HG03045 (cell line): ENCODE results near the gene CIBAR2.

Experiments
- ATAC-seq: cut with Tn5 transposase; IDR thresholded peaks from one replicate; pipeline ENCODE4 v1.9.1; 2021; ENCODE audit warnings: mild to moderate bottlenecking, moderate library complexity; ENCODE audit not compliant: unreplicated experiment

The CIBAR2 gene

DNA sequence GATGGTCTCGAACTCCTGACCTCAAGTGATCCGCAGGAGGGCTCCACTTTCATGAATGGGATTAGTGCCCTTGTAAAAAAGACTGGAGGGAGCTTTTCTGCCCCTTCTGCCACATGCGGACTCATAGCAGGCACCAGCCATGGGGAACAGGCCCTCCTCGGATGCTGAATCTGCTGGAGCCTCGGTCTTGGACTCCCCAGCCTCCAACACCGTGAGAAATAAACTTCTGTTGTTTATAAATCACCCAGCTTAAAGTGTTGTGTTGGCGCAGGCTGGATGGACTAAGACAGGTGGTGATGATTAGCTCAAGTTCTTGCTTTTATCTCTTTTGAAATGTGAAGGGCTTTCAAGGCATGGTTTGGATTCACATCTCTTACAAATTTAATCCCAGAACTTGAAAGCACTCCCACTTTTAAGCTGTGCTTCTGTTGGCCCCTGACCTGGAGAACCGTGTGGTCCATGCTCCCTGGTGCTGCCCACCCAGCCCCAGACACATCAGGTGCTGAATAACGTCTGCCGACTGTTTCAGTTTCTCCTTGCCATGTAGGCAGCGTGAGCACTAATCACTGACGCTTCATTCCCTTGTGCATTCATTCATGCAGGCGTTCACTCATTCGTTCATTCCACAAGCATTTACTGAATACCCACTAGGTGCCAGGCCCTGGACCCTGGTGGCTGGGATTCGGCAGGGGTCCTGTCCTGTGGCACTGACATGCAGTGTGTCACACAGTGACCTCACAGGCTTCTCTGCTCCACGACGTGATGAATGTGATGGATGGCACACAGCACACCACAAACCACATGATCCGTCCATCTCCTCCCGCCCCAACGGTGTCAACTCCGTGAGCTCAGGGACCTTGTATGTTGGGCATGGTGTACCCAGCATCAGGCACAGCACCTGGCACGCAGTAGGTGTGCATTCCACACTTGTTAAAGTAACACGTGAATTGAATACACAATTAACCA, 8.9 kb downstream of the CIBAR2 start:
- ATAC-seq: no peak

DNA sequence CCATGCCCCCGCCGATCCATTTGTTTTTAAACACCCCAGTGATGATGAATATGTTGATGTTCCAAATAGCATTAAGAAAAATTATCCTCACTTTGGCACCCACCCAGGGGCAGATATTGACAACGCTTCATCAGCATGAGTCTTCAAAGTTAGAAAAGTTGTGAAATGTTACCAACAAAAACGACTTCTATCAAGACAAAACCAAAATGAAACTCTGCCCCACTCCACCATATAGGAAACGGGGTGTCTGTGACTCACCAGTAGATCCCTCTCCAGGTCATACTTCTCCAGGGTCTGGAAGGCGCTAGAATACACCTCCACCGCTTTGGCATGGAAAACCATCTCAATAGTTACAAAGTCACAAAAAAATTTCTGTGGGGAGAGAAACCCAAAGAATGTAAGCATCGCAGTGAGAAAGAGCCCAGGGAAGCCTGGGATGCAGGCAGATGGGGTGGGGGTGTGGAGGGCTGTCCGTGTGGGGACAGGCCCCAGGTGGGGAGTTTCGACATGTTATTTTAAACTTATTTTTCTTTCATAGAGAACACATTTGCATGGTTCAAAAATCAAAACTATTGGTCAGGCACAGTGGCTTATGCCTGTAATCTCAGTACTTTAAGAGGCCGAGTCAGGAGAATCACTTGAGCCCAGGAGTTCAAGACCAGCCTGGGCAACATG, 10.2 kb downstream of the CIBAR2 start:
- no peak for ATAC-seq

DNA sequence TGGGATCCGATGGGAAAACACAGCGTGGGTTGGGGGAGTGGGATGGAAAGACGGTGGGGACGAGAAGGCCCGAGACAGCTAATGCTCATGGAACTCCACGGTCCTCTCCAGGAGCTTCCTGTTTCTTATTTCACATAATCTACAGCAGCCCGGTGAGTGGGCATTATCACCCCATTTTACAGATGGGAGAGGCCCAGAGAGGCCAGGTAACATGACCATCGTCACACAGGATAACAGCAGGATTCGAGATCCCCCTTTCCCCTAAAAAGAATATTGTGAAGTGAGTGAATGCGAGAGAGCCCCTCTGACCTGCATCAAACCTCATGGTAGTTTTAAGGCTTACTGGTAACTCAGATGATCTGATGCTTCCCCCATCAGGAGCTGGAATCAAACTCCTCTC, 12.0 kb downstream of the CIBAR2 start:
- ATAC-seq: no peak

DNA sequence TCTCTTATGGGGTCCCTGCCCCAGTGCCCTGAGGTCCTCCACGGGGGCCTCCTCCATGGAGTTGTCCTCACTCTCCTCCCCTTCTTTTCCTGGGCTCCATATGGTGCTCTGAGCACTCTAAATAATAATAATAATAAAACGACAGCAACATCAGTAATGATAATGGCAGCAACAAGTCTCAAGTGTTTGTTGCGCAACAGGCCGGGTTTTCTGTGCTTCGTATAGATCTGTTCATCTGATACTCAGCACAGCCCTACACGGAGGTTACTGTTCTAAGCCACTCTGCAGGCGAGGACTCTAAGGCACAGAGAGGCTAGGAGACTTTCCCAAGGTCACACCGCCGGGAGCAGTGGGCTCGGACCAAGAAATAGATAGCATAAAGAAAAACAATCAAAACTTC, 13.7 kb downstream of the CIBAR2 start:
- no peak for ATAC-seq

DNA sequence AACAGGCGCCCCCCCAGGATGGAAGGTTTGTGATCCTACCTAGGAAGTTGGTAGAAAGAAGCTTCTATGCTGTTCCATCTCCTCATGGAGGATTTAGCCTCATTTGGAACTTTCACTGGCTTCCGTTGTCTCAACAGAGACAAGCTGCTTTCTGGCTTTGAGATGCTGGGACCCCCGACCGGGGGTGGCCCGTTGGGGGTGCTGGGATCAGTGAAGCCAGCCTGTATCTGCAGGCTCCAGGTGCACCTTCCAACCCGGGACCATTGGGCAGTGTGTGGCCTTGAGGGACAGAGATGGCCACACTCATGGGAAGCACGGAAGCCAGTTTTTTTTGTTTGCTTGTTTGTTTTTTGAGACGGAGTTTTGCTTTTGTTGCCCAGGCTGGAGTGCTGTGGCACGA, 15.4 kb downstream of the CIBAR2 start:
- no peak for ATAC-seq

DNA sequence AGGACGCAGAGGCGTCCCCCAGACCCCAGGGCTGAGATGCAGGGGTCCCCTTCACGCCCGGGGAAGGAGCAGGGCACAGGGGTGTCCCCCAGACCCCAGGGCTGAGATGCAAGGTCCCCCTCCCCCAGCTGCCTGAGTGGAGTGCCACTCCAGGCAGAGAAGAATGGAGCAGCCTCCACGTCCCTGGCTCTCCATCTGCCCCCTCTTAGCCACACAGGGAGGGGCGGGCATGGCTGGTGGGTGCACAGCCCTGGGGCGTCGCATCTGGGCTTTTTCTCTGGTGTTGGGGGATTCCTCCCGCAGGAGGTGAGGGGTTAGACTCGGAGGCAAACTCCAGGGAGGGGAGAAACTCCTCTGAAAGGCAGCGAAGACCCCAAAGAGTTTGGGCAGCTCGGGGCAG, 17.5 kb downstream of the CIBAR2 start:
- no peak for ATAC-seq

DNA sequence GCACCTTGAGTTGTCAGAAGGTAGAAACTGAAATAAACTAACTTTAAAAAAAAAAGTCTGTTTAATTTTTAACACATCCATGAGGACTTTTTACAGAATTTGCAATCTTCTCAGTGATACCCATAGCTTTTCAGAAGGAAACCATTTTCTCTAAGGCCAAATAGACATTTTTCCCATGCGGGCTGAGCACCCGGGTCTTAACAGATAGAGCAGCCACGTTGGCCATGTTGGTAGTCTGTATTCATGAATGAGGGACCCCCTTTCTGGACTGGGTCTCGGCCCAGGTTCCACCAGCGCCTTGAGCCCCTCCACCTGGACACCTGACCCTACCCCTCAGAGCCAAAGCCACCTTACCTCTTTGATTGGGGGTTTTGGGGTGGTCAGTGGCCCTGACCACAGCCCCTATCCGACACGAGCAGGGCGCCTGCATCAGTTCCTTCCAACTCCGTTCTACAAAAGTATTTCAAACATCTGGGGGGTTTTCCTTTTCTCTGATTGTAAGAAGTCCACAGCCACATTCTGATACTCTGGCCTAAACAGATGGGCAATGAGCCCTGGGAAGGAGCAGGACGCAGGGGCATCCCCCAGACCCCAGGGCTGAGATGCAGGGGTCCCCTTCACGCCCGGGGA, 18.0 kb downstream of the CIBAR2 start:
- ATAC-seq: no peak

DNA sequence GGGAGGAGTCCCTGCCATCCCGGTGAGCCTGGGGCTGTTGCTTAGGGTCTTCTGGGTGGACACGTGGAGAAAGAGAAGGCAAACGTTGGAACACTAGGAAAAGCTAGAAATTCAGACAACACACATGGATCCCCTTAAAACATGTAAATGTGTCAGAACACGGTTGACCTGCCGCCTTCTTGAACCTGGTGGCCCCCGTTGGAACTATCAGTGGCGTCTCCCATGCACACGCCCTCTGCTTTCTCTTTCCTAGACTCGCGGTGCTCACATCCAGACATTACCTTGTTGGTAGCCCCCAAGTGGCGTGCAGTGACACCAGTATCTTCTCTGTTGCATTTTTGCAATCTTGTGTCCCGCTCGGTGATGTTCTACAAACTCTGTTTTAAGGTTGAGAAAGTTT, 18.6 kb downstream of the CIBAR2 start:
- ATAC-seq: no peak

DNA sequence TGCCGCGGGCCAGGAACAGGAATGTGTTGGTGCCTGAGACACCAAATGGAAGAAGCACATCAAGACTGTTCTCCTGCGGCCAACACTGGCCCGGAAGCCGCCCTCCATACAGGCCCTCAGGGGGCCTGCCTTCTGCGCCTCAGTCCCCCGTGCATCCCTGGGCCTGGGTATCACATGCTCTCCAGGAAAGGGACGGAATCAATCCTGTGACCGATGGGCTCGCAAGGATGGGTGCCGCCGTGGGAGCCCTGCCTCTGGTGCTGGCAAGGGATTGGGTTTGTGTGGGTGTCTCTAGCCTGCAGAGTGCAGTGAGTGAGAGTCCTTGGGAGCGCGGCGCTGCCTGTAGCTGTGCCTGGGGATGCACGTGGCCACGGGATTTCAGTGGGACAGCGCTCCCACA, 19.4 kb downstream of the CIBAR2 start:
- ATAC-seq: no peak

DNA sequence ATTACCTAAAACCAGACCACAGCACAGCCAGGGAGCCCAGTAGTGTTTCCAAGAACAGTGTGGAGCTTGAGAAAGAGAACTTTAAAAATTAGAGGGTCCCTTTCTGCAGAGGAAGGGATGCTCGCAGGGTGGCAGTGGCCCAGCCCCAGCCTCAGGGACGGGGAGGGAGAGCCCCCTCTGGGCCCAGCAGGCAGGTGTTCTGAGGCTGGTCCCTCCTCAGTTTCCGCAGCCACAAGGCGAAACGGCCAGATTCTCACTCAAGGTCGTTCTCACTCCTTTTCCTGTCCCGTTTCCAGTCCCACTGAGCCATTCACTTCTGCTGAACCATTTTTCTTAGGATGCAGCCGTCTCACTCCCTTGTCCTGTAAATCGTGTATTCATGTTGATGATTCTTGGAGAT, 20.0 kb downstream of the CIBAR2 start:
- no peak for ATAC-seq

DNA sequence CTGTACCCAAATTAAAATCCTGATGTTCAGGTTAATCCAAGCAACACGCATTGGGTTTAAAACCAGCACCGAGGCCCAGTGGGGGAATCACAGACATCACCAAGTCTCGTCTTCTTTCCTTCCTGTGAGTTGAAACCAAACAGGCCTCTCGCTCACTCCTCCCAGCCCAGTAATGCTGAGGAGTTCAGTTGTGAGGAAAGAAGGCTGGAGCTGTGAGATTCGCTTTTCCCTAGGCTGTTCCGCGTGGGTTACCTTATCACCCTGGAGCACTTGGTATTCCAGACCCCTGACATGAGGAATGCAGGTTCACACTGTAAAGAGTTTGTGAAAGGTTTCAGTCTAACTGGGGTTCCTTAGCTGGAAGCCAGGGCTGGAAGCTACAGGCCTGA, 20.8 kb downstream of the CIBAR2 start:
- ATAC-seq: no peak

DNA sequence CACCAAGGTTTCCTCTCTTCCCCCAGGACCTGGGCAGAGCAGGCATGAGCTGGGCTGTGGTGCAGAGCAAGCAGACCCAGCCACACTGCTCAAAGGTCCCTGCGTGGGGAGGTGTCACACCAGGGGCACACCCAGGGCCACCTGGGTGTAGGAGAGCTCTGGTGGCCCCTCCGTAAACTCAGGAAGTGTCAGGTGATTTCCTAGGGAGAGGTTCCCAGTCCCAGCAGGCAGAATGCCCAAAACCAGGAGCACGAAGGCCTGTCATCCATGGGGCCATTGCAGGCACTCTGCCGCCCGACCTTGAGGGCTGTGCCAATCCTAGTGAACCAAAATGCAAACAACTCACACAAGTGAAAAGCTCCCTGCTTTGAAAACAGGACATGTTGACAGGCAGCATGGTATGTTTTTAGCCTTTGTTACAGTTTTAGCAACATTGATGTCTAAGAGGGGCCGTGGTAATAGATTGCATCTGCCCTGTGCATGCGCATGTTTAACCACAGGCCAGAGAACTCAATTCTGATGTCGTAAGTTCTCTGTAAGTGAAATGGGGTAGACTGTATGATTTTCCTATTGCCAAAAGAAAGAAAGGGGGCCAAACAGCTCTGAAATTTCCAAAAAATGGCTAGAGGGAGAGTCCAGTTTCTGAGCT, 21.3 kb downstream of the CIBAR2 start:
- ATAC-seq: no peak

DNA sequence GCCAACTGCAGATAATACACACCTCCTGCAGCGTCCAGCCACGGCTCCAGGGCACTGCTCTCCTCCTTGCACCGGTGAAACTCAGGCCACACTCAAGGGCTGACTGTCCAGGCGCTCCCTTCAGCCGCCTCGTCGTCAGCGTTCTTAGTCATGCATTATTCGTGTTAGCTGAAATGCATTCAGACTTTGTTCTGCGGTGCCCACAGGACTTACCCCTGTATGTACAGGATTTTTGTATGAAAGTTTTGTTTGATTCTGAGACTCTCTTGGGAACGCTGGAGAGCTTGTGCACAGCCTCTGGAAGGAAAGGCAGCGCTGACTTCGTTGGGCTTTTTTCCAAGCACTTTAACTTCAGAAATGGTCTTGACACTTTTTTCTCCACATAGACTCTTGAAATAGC, 22.1 kb downstream of the CIBAR2 start:
- no peak for ATAC-seq

DNA sequence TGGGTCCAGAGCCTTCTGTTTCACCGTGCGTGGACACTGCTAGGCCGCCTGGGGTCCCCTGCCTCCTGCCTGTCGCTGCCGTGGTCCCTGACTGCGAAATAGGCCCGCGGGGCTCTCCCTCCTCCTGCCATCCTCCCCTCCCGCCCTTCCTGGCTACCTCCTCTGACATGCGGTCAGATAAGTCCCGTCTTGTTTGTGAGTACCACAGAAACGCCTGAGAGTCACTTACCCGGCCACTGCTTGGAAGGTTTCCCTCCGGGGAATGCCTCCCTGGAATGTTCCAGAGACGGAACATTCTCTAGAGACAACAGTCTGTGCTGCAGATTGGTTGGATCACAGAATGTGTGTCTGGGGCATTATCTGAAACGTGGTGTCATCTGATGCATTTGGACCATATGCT, 22.7 kb downstream of the CIBAR2 start:
- ATAC-seq: no peak

DNA sequence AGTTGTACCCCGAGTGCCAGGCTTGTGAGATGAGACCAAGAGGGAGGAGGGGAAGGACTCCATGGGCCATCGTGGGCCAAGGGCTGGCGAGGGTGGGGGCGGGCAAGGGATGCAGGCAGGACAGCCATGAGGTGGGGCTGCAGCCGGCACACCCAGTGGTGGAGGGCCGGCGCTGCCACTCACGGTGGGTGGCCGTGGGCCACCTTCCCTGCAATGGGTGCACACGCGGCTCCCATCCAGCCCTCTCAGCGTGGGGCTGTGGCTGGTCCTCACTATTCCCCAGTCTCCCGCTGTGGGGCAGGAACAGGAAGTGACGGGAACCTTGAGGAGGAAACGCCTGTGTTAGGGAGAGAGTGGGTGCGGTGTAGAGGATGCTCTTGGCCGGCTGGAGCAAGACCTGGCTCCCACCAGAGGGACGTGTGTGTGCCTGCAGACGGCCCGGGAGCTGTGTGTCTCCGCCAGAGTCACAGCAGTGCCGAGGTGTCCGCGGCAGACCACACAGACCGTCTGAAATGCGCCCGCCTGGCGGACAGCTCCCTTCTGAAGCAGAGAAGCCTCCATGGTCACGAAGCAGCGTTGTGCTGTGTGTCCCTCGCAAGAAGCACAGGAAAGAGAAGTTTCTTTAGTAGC, 23.6 kb downstream of the CIBAR2 start:
- ATAC-seq: no peak

DNA sequence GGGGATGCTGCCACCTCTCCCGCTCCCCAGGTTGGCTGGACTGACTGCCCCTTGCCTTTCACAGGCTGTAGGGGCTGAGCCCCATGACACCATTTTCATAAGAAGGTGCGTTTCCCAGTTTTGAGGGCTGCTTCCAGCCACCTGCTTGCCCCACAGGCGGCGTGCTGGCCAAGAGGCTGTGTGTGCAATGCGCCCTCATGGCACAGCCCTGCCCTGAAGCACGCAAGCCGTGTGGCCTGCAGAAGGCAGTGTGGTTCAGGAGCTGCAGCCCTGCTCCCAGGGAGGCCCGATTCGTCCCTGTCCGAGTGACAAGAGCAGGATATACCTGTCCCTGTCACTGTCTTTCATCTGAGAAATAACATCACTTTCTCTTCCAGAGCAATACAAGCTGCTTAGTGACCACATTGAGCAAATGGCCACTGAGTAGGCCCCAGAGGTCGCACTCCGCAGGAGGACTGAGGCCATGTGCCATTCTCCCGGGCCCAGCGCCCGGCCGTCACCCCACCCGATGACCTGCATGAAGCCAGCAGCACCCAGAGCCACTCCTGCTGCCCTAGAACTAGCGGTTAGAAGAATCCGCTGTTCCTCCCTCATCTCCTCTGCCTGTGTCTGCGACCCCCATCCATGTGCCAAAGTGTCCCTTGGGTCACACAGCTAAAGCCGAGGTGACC, 24.2 kb downstream of the CIBAR2 start:
- no peak for ATAC-seq

DNA sequence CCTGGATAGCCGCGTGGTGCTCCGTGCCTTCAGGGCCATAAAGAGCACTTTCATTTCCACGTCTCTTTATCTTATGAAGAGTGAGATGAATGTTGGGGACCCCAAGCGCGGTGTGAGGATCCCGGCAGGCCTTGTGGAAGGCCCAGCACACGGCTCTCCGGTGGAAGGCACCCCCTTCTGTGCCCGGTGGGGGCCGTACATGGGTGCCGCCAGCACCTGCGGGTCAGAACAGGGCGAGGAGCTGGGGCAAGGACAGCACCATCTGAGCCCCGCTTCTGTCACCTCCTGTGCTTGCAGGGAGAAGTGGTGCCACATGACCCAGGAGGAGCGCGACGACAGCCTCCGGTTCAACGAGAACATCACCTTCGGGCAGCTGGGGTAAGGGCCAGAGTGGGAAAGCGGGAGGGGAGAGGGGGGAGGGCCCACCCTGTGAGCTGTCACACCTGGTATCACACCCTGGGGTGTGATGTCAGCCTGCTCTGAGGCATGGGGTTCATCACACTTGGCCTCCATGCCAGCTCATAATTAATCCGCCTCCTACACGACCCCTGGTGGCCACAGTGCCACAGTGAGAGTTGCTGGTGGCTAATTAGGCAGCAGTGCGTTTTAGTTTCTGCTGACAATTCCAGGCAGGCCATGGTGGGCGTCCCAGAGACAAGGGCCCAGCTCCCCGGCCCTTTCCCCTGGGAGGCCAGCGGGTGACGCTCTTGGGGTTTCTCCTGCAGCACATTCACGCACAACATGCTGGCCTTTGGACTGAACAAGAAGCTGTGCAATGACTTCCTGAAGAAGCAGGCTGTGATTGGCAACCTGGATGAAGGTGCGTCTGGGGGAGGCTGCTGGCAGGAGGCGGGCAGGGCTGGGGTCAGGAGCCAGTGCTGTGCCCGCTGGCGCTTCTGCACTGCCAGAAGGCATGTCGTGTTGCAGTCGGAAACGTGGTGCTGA, 25.7 kb downstream of the CIBAR2 start:
- no peak for ATAC-seq

DNA sequence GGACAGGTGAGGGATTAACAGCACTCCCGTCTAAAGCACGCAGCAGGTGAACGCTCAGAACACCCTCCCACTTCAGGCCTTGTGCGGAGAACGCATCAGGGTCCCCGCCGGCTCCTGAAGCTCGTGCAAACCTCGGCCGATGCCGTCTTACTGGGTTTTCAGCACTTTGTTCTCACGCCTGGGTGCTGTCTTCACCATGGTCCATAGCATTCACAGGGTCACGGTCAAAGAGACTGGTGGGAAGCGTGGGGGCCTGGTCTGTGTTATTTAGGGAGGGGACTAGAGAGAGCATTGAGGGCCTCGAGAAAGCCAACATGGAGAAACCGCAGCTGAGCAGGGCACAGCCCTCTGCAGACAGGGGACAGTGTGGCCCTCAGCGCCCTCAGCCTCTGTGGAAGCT, 26.6 kb downstream of the CIBAR2 start:
- no peak for ATAC-seq

DNA sequence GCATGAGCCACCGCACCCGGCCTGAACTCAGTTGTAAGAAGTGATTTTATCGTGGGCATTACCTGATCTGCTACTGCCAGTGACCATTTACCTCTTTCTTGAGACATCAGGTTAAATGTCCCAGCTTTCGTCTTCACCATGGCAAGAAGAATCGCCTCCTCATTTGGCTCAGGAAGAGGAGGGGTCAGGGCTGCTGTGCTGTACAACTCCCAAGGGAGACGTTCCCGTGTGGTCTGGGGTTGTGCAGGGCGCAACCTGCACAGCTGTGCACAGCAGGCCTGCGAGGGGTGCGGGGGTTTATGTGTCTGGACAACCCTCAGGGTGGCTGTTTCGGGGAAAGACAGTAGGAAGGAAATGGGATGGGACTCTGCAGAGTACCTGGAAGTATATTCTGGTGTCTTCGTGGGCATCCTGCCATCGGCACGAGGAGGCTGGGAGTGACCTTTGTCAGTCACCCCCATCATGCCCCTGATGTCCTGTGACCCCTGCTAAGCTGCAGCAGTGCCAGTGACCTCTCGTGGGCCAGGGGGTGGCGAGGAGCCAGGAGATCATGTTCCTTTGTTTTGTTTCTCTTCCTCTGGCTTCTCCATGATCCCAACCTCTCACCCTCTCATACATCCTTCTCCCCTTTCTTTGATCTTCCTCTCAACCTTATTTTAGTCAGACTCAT, 27.3 kb downstream of the CIBAR2 start:
- no peak for ATAC-seq
